Fibroblast of skin of abdomen (primary cell): ENCODE results near the gene HSPA1A.
"Not testable (repeated sequence)": the region's sequence is repeated elsewhere in the genome, so short reads cannot be mapped to it uniquely, and the experiment has no call there.

Experiments
- DNase-seq: peaks from one replicate; pipeline ENCODE4 v3.0.0-alpha.2; 2013

Gene HSPA1A

GRCh38 chr6:31811645-31812044, 3.7 kb upstream of the HSPA1A start:
- DNase-seq, result no peak

DNA sequence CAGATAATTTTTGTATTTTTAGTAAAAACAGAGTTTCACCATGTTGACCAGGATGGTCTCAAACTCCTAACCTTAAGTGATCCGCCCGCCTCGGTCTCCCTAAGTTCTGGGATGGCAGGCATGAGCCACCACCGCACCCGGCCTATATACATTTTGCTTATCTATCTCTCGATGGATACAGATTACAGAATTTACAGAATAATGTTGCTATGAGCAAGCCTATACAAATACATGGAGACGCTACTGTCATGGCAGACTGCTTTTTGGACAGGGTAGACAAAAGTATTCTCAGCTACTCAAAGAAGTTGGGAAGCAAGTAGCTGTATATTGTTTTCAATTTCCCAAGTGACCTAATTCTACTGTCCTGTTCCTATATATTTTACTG, 1.9 kb upstream of the HSPA1A start:
- no peak for DNase-seq

DNA sequence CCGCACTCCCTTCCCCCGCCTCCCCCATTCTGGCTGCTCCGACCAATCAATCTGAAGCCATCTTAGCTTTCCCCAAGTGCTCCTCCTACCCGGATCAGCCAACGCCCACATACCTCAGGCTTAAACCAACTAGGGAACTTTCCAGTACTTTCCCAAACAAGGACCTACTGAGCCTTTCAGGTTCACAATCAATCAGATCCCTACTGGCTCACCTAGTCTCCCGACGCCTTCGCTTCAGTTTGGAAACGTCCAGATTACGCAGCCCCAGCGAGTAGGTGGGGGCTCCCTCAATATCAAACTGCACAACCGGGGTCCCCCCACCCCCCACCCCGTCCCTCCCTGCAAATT, 692 bp upstream of the HSPA1A start:
- peak; percentile 99 for DNase-seq

DNA sequence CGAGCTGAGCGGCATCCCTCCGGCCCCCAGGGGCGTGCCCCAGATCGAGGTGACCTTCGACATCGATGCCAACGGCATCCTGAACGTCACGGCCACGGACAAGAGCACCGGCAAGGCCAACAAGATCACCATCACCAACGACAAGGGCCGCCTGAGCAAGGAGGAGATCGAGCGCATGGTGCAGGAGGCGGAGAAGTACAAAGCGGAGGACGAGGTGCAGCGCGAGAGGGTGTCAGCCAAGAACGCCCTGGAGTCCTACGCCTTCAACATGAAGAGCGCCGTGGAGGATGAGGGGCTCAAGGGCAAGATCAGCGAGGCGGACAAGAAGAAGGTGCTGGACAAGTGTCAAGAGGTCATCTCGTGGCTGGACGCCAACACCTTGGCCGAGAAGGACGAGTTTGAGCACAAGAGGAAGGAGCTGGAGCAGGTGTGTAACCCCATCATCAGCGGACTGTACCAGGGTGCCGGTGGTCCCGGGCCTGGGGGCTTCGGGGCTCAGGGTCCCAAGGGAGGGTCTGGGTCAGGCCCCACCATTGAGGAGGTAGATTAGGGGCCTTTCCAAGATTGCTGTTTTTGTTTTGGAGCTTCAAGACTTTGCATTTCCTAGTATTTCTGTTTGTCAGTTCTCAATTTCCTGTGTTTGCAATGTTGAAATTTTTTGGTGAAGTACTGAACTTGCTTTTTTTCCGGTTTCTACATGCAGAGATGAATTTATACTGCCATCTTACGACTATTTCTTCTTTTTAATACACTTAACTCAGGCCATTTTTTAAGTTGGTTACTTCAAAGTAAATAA, 2.0 kb downstream of the HSPA1A start:
- not testable (repeated sequence) for DNase-seq

DNA sequence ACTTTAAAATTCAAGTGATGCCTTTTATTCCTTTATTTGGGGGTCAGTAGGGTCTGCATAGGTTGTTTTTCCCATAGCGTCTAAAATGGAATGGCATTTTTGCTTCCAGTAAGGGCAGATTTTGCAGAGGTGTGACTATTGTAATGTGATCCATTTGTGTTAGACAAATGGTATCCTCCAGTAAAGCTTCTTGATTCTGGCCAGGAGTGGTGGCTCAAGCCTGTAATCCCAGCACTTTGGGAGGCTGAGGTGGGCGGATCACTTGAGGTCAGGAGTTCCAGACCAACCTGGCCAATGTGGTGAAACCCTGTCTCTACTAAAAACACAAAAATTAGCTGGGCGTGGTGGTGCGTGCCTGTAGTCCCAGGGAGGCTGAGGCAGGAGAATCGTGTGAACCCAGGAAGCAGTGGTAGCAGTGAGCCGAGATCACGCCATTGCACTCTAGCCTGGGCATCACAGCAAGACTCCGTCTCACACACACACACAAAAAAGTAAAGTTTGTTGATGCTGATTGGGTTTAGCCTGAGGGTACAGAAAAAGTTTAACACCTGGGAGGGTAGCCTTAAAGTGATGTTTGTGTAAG, 2.7 kb downstream of the HSPA1A start:
- not testable (repeated sequence) for DNase-seq

- DNase-seq, result no peak
These were observed 4.5 kb downstream of the HSPA1A start for GRCh38 chr6:31819871-31820299.

- DNase-seq, result not testable (repeated sequence)
These were observed 5.1 kb downstream of the HSPA1A start for GRCh38 chr6:31820399-31820798.

DNA sequence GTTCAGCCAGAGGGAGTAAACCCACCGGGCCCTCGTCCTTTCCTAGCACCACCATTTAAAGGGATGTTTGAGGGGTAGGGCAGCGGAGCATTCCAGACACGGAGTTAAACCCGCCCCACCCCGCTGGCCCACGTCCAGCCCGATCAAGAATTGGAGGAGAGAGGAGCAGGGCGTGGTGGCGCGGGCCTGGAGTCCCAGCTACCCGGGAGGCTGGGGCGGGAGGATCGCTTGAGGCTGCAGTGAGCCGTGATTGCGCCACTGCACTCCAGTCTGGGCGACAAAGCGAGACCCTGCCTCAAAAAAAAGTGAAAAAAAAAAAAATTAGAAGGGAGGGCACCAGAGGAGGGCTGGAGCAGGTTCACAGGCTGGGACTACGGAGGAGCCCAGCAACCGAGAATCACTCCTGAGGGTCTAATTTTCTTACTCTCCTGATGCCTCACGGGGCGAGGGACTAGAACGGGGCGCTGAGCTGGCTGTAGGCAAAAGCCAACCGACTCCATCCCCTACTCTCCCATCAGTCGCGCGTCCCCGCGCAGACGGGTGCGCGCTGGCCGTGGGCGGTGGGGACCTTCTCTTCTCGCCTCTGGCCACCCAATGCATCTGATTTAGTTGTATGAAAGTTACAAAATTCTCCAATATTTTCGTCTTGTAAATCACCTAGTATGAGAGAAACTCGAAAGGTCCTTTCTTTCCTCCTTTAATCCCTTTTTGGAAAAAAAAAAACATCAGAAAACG, 6.1 kb downstream of the HSPA1A start:
- peak; percentile 43 for DNase-seq

DNA sequence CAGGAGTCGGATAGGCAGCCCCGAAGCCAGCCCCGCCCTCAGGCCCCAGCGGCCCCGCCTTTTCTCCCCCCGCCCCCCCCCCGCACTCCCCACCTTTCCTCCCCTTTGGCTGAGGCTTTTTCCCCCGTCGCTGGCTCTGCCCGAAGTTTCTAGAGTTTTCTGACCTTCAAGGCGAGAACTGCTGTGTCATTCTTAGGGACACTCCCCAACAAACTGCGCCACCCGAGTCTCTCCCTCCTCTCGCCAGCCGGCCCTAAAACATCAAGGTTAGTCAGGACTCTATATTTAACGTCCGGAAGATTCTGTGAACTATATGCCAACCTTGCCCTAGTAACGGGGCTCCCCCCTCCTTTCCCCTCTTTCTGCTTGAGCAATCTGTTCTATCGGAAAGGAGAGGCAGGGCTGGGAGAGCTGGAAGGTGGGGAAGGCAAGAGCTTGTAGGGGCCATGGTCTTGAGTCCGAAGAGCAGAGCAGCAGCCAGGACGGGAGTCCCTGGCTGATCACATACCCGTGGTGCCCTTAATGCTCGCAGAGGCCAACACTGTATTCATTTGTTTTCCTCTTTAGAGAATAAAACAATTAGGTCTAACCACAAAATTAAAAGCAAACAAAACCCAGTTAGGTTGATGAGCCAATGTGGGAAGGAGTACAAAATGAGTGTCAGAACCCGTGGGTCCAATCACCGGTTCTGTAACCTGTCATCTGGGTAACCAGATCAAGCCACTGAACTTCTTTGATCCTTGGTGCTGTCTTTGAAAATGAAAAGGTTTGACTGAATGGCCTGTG, 6.9 kb downstream of the HSPA1A start:
- DNase-seq, result peak; percentile 69

DNA sequence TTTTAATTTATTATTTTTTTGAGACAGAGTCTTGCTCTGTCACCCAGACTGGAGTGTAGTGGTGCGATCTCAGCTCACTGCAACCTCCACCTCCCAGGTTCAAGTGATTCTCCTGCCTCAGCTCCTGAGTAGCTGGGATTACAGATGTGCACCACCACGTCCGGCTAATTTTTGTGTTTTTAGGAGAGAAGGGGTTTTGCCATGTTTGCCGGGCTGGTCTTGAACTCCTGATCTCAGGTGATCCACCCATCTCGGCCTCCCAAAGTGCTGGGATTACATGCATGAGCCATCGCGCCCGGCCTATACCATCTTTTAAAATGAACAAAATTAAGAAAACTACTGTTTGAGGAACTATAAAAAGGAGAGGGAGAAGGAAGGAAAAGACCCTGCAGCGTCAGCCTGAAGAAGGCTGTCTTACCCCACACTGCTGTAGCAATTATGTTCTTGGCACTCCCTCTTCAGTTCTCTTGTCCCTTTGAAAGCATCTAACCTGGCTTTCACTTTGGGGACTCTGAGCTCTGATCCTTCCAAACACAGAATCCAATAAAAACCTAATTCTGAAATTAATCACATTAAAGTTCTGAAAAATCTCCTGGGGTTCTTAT, 8.4 kb downstream of the HSPA1A start:
- DNase-seq, result not testable (repeated sequence)

DNA sequence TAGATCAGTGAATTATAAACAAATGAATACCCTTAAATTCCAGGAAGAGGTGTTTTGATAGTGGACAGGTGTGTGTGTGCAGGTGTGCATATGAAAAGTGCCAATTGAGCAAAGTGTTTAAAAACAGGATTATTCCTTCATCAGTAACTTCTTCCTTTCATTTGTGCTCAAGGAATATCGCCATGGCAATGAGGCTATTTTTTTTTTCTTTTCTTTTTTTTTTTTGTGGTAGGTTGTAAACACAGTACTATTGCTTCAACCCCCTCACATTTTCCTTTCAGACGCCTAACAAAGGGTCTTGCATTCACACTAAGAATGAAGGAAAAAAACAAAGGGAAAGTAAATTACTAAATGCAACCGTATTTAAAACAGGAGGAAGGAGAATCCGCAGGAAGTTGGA, 10.2 kb downstream of the HSPA1A start:
- no peak for DNase-seq

DNA sequence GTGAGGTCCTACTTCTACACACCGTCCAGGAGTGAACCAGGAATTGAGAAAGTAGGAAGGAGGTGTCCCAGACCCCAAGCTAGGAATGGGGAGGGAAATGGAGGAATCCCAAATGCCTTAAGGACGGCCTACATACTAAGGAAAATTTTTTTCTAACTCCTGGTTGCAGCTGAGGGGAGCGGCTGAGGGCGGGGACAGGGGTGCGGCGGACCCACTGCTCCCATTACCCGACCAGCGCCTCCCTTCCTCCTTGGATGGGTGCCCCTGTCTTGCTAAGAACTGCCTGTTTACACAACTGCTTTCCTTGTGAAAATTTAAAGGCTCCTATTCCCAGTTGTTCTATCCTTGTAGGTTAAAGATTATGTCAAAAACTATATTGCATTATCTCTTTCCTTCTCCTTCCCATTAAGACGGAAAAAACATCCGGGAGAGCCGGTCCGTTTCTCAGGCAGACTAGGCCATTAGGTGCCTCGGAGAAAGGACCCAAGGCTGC, 11.5 kb downstream of the HSPA1A start:
- peak; percentile 87 for DNase-seq

- peak; percentile 100 for DNase-seq
These were observed 12.1 kb downstream of the HSPA1A start, which contains the start of gene HSPA1B for GRCh38 chr6:31827286-31828079. HSPA1B (plus strand) TSS chr6:31827738; CDS start chr6:31827951, 213 bp downstream.

DNA sequence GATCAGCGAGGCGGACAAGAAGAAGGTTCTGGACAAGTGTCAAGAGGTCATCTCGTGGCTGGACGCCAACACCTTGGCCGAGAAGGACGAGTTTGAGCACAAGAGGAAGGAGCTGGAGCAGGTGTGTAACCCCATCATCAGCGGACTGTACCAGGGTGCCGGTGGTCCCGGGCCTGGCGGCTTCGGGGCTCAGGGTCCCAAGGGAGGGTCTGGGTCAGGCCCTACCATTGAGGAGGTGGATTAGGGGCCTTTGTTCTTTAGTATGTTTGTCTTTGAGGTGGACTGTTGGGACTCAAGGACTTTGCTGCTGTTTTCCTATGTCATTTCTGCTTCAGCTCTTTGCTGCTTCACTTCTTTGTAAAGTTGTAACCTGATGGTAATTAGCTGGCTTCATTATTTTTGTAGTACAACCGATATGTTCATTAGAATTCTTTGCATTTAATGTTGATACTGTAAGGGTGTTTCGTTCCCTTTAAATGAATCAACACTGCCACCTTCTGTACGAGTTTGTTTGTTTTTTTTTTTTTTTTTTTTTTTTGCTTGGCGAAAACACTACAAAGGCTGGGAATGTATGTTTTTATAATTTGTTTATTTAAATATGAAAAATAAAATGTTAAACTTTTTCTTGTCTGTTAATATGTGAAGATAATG, 14.4 kb downstream of the HSPA1A start:
- DNase-seq, result peak; percentile 34

DNA sequence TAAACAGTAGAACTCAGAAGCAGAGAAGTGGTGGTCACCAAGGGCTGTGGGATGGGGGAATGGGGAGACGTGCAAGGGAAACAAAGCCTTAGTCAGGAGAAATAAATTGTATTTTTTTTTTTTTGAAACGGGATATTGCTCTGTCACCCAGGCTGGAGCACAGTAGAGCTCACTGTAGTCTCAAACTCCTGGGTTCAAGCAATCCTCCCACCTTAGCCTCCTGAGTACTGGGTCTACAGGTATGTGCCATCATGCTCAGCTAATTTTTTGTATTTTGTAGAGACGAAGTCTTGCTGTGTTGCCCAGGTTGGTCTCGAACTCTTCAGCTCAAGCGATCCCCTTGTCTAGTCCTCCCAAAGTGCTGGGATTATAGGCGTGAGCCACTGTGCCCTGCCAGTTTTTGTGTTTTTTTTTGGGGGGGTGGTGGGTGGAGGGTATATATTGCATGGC, 15.6 kb downstream of the HSPA1A start:
- no peak for DNase-seq

DNA sequence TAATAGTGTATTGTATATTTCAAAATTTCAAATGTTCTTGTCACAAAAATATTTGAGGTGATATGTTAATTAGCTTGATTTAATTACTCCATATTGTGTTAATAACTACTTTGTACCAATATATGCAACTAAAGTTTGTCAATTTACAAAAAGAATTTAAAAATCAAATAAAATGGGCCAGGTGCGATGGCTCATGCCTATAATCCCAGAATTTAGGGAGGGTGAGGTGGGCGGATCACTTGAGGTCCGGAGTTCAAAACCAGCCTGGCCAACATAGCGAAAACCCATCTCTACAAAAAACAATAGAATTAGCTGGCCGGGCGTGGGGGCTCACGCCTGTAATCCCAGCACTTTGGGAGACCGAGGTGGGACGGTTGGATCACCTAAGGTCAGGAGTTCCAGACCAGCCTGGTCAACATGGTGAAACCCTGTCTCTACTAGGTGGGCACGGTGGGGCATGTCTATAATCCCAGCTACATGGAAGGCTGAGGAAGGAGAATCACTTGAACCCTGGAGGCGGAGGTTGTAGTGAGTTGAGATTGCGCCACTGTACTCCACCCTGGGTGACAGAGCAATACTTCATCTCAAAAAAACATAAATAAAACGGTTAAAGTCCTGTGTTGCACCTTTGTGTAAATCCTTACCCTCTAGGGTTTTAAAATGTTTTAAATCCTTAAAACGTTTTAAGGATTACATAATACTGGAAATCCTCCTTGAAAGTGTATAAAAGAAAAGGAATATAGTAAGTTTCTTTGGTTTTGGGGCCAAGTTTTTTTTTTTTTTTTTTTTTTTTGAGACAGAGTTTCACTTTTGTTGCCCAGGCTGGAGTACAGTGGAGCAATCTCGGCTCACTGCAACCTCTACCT, 16.2 kb downstream of the HSPA1A start:
- no peak for DNase-seq

- DNase-seq, result peak; percentile 86
These were observed 19.3 kb downstream of the HSPA1A start for GRCh38 chr6:31834367-31835250.

DNA sequence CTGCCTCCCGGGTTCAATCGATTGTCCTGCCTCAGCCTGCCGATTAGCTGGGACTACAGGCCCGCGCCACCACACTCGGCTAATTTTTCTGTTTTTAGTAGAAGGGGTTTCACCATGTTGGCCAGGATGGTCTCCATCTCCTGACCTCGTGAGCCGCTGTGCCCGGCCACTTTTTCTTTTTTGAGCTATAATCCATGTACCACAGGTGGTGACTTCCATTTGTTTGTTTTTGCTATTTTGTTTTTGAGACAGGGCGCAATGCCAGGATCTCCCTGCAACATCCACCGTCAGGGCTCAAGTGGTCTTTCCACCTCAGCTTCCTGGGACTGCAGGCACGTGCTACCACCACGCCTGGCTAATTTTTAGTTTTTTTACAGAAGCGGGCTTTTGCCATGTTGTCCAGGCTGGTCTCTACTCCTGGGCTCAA, 20.7 kb downstream of the HSPA1A start:
- DNase-seq, result no peak
